ENCODE measurements around the gene LMO7.
"Not testable (repeated sequence)": the region's sequence is repeated elsewhere in the genome, so short reads cannot be mapped to it uniquely, and the experiment has no call there.

LMO7 gene

DNA sequence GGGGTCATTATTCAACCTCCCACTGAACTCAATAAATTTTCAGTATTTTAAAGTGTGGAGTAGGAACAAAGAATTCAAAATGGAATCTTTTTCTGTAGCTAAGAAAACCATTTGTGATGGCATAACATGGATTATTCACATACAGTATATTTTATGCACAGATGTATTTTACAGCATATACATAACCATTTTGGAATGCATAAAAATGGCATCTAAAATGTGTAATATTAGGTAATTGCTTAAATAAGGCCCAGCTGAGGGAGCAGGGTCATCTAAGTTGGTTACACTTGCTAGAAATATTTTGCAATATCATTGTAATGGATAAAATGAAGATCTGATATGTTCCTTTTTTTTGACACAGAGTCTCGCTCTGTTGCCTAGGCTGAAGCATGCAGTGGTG is 146.9 kb downstream of the LMO7 start:
- FAIRE-seq = no peak

- FAIRE-seq = no peak
Observed at GRCh38 chr13:75784003-75784402, 147.9 kb downstream of the LMO7 start.

DNA sequence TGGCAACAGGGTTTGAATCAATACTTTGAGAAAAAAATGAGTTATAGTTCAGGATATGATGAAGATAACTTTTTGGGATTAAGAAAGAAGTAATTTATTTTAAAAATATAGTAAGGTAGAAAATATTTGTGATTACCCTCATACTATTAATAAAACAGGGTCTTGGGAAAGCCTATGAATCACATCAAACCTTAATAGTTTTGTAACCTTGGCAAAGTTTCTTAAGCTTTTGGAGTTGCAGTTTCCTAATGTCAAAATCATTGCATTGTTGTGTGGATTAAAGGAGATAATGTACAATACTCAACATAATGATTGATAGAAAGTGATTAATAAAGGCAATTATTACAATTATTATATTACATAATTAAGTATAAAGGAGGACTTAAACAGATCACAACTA is 149.0 kb downstream of the LMO7 start:
- FAIRE-seq = no peak

DNA sequence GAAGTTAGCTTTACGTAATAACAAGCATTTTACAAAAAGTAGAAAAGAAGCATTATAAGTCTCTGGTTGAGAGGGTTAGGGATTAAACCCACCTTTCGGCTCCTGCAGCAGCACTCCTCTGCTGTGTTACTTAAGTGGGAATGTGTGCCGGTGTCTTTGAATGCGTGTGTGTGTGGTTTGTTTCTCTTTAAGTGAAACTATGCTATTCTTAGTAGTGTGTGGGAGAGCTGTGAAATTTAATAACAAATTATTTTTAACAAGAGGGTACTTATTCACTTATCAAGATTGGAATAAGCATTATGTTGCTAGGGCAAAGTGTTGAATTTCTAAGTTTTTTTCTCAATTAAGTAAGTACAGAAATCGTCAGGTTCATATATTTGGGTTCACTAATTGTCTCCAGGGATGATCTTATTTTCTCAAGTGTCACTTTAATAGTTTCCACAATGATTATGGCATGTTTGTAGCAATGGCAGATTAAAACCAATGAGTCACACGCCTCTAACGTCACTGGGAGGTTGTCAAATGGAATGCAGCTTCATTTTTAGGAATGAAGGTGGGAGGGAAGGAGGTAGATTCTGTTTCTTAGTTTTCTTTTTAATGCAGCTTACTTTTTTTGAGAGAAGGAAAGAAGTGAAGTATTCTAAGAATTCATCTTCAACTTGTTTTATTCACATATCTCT is 151.3 kb downstream of the LMO7 start:
- FAIRE-seq = no peak

DNA sequence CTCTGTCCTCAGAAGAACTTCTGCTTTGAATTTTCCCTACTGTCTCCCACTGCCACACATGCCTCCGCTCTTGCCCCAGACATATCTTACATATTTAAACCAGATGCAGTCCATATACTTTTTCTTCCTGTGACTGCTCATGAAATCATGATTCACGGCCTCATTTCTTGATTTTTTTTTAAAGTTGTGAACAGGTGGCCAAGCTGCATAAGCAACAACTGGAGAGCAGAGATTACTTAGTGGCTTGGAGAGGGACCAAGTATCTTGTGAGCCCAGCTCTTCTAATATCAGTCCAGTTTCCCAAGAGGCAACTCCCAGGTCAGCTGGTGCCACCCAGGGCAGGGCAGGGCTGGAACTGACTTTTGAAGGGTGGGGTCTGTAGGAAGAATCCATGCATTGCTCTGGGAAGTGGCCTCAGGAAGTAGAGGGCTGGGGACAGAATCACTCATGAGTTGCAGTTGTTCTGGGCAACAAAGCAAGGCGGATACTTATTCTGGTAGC is 152.4 kb downstream of the LMO7 start:
- no peak for FAIRE-seq

- FAIRE-seq = no peak
Observed at GRCh38 chr13:75789451-75790197, 153.5 kb downstream of the LMO7 start.

- FAIRE-seq = no peak
Observed at GRCh38 chr13:75790198-75790970, 154.3 kb downstream of the LMO7 start.

DNA sequence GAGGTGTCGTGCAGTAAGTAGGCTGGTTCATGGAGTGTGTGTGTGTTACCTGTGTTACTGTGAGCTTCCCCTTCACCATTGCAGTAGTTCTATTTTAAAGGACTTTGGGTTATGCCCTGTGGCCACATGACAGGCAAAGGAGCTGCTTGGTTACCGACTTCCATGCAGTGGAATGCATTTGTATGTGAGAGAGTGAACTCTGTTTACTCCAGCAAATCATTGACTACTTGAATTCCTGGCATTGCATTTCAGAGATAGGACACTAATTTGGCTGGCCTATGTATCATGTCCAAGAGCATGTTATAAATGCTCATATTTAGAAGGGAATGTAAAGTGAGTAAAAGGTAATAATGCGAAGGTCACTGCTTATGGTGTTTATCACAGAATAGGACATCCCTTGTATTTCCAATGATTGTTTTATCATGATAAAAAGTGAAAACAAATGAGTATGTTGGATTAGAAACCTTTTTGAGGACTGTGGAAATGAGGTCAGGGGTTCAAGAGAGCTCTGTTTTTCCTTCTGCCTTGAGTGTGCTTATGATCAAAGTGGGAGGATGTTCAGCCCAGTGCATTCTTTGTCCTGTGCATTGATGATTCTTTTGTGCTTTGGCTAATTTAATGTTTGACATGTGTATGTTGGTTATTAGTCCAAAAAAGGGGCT is 156.5 kb downstream of the LMO7 start:
- FAIRE-seq = no peak

DNA sequence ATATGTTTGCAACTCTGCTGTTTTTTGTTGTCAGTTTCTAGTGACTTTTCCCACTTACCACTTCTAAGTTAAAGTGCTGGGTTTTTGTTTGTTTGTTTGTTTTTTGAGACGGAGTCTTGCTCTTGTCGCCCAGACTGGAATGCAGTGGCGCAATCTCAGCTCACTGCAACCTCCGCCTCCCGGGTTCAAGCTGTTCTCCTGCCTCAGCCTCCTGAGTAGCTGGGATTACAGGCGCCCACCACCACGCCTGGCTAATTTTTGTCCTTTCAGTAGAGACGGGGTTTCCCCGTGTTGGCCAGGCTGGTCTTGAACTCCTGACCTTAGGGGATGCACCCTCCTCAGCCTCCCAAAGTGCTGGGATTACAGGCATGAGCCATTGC is 157.0 kb downstream of the LMO7 start:
- not testable (repeated sequence) for FAIRE-seq

- no peak for FAIRE-seq
Observed at GRCh38 chr13:75794663-75795062, 158.5 kb downstream of the LMO7 start.

DNA sequence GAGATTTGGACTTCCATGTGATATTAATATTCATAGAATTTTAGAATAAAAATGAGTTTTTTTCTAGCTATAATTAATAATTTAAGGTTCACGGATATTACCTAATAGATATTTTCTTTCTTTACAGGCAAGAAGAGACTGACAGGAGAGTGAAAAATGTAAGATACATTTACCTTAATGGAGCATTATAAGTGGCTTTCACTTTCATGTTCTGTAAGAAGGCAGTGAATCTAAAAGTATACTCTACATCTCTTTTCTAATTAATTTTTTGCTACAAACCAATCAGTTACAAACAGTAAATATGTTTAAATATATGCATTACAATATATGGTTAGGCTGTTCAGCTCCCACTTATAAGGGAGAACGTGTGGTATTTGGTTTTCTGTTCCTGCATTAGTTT is 159.1 kb downstream of the LMO7 start:
- FAIRE-seq = no peak

DNA sequence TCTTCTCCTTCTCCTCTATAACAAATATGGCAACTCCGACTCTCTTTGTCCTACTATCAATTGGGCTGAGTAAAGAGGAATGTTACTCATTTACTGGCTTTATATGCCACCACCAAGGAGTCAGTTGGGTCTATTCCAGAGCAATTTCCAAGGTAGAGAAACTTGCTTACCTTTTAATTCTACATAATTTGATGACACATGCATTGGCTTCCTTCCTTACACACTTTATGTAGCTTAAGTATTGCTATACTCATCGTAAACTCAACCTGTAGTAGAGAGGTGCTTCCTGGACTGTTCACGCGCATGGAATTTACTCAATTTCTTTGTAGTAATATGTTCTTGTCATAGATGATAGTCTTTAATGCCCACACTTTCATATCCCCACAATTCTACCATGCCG is 160.7 kb downstream of the LMO7 start:
- FAIRE-seq = no peak

- FAIRE-seq = no peak
Observed at GRCh38 chr13:75797239-75797638, 161.1 kb downstream of the LMO7 start.

DNA sequence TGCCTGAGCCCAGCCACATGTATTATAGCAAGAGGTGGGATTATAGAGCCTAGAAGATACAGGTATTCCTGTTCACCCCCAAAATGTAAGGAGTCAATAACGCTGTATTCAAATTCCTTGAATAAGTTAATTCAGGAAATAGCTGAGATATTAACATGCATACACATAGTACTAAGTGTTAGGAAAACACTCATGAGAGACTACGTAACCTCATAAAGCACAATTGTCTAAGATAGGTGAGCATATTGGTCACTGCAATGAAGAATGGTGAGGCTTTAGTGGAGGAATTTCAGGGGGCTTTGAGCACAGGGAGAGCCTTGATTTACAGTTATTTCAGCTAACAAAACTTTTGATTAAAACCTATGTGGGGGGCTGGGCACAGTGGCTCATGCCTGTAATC is 161.6 kb downstream of the LMO7 start:
- FAIRE-seq = no peak

- no peak for FAIRE-seq
Observed at GRCh38 chr13:75798353-75799255, 162.5 kb downstream of the LMO7 start.

- no peak for FAIRE-seq
Observed at GRCh38 chr13:75800545-75800944, 164.4 kb downstream of the LMO7 start.

- FAIRE-seq = no peak
Observed at GRCh38 chr13:75801388-75801945, 165.3 kb downstream of the LMO7 start.

DNA sequence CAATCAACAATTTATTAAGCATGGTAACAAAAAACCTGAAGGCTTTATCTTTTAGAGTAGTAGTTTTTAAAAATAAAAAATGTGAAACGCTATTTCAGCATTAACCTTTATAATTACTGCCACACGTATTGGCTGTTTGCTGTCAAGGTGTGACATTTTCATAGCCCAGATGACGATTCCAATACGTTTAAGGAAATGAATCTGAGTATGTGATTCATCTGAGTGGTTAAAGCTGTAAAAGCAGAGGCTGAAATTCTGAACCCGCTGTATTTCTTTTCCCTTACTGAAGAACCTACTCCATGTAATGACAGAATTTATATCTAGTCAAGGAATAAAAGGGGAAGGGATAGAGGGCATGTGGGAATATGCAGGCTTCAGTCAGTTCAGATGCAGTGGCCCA is 166.0 kb downstream of the LMO7 start:
- no peak for FAIRE-seq

DNA sequence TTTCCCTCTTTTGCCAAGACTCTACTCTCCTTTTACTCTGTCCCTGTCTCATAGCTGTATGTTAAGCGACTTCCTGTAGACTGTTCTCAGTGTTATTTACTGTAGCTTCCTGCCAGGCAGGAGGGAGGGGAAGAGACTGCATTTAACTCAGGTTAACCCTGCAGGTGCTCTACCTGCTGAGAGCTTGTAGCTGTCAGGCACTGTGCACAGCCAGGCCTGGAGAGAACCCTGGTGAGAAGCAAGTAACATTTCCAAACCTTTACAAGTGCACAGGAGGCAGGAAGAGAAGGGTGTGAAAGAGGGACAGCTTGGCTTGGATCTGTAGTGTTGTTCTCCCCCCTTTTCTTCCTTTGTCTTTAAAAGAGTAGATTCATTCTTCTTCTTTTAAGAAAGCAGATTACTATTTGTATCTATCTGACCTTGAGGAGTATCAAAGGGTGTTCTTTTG is 167.1 kb downstream of the LMO7 start:
- no peak for FAIRE-seq

GRCh38 chr13:75804054-75804453 is 167.9 kb downstream of the LMO7 start:
- FAIRE-seq = no peak

- FAIRE-seq = no peak
Observed at GRCh38 chr13:75804605-75805004, 168.5 kb downstream of the LMO7 start.

DNA sequence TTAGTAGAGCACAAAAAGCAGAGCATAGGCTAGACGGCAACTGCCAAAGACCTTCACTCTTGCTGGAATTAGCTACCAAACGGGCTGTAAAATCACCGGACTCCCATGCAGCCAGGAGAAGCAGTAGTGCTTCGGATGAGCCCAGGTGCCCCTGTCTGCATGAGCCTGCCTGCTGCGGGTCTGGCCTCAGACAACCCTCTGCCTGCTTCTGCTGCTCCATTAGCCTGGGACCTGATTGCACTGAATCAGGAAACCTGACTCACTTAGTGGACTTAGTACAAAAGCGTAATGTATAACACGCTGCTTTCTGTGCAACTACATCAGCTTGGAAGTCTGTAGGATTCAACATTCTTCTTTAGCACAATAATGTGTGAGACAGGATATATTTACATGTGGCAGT is 170.0 kb downstream of the LMO7 start:
- no peak for FAIRE-seq
